Neural progenitor cell (in vitro differentiated cells): Measurements from ENCODE around the gene SPATA9.

Experiments
- EZH2phosphoT487 ChIP-seq: fragments of 200-600 bp; sonication (generic); IDR thresholded peaks from 2 replicates; pipeline ENCODE4 v1.6.1; 2017; ENCODE audit warnings: antibody characterized with exemption
- TF ChIP-seq, protein P1 (sequence below): fragments of 200-600 bp; sonication (generic); IDR thresholded peaks from 2 replicates; pipeline ENCODE4 v1.5.1; 2017; ENCODE audit warnings: antibody characterized with exemption, mild to moderate bottlenecking

DNA sequence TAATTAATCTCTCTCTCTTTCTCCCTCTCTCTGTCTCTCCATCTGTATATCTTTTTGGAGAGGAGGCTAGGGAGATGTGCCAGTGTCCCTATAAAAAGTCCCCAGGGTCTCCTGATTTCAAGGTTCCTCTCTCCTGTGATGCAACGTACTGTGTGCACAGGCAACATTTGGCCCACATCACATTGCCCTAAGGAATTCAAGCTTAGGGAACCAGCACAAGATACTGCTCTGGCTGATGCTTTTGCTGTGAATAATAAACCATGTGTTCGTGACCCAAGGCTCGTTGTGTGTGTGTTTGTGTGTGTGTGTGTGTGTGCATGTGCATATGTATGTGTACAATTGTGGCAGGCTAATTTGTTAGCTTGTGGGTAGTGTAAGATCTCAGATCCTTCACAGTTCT, 9.7 kb downstream of the SPATA9 start:
- TF ChIP-seq, protein P1, sequence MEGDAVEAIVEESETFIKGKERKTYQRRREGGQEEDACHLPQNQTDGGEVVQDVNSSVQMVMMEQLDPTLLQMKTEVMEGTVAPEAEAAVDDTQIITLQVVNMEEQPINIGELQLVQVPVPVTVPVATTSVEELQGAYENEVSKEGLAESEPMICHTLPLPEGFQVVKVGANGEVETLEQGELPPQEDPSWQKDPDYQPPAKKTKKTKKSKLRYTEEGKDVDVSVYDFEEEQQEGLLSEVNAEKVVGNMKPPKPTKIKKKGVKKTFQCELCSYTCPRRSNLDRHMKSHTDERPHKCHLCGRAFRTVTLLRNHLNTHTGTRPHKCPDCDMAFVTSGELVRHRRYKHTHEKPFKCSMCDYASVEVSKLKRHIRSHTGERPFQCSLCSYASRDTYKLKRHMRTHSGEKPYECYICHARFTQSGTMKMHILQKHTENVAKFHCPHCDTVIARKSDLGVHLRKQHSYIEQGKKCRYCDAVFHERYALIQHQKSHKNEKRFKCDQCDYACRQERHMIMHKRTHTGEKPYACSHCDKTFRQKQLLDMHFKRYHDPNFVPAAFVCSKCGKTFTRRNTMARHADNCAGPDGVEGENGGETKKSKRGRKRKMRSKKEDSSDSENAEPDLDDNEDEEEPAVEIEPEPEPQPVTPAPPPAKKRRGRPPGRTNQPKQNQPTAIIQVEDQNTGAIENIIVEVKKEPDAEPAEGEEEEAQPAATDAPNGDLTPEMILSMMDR: no peak
- no peak for TF ChIP-seq EZH2phosphoT487
